Stimulated activated CD4-positive, alpha-beta T cell treated with anti-CD3 and anti-CD28 coated beads, Interleukin-2, amount 100 ng/mL, for 24 hours (primary cell): ENCODE results near the gene MYH15.

ENCODE experiments used
- DNase-seq, 2 donors: peaks; one replicate each; pipeline ENCODE4 v3.0.0-alpha.2; 2020

MYH15 gene

DNA sequence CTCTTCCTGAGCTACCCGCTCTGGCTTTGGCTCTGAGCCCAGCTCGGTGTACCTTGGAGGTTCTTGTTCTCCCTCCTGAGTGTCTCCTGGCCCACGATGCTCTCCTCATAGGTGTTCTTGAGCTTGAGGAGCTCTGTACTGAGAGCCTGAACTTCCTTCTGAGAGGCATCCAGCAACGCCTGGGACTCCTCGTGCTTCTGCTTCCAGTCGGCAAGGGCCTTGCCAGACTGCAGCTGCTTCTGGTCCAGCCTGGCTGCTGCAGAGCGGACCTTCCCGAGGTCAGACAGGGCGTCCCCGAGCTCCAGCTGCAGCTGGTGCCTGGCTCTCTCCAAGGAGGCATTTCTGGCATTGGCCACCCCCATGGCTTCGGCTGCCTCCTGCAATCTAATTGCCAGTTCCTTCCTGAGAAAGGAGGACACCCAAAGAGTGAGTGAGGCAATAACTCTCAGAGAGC lies 99.8 kb downstream of the MYH15 start:
- DNase-seq, result no peak

GRCh38 chr3:108409800-108410178 lies 100.6 kb downstream of the MYH15 start:
- no peak for DNase-seq

DNA sequence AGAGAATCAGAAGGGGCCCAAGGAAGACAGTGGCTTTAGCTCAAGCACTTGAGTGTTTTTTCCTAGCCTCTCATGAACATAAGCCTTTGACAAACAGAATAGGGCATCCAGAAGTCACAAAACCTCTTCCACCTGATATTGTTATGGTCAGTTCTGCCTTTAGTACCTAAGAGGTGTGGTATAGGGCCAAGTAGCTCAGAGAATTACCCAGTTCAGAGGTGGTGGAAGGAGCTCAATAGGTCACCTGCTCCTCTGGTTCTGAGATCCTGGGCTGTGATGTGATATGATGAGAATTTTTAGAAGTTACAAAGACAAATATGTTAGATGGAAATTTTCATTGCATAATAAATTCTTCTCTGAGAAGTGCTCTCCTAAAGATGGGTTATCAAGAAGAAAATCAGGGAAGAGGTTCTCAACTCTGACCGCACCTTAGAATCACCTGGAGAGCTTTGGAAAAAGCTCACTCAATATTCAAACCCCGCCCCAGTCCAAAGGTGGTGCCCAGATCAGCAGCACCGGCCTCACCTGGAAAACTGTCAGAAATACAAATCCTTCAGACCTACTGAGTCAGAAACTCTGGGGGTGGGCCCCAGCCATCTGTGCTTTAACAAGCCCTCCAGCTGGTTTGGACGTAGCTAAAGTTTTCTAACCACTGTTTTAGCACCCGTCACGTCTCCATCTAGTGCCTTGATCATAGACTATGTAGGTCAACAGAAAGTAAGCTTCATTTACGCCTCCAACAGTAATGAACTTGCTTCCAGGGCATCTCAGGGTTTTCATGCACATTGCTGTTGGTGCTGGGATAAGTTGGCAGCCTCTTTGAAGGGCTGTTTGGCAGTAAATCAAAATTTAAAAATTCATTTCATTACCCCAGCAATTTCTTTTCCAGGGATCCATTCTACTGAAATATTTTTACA lies 101.3 kb downstream of the MYH15 start:
- no peak for DNase-seq

- no peak for DNase-seq
These were observed 102.5 kb downstream of the MYH15 start for GRCh38 chr3:108407886-108408285.

DNA sequence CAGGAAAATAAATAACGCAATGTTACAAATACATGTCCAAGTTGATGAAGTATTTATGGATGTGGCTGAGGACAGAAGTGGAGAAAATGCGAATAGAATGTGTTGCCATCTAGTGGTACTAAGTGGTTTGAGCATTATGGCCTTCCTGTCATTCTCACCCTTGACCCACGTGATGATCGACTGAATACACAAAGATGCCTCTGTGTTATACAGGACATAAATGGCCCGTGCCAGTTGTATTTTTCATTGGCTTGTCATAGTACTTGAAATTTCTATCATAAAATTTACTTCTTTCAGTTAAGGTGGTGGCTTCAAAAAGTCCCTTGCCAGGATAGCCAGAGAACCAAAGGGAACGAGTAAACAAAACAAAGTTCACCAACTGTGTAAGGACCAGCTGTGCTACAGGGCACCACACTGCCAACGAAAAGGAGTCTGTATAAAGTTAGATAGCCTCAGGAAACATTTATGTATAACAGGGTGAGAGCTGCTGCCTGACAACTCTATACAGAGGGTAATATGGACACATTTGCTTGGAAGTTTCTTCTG lies 103.7 kb downstream of the MYH15 start:
- no peak for DNase-seq

- DNase-seq, result no peak
These were observed 104.2 kb downstream of the MYH15 start for GRCh38 chr3:108406063-108406660.

DNA sequence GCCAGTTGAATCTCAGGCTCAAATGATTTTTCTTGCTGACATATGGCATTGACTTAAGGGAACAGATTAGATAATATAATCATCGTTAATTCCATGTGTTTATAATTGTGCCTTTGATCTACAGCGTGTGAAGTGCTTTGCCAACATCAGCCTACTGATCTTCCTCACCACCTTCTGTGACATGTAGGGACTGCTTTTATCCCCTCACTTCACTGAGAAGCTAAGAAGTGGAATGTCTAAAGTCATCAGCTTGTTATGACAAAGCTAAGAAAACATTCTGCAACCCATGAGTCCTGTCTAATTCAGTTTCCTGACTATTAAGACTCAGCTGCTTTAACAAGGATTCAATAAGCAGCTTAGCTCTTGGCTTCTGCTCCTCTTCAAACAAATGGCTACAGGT lies 106.0 kb downstream of the MYH15 start:
- no peak for DNase-seq

- DNase-seq, result no peak
These were observed 106.6 kb downstream of the MYH15 start for GRCh38 chr3:108403686-108404345.

DNA sequence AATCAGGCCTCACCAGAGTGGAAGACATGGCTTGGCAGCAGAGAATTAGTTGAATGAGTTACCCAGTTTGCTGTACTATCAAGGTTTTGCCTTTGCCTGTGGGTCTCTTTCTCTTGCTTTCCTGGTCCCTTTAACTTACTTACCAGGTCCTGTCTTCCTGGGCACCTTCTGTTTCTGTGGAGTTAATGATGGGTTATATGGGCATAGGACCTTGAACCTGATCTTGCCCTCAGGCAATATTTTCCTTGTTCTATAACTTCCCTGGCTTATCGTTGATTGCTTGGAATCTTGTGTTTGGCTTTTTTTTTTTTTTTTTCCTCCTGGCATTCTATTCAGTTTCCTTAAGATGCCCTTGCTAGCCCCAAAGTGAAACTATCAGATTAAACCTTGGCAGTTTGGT lies 107.2 kb downstream of the MYH15 start:
- no peak for DNase-seq

DNA sequence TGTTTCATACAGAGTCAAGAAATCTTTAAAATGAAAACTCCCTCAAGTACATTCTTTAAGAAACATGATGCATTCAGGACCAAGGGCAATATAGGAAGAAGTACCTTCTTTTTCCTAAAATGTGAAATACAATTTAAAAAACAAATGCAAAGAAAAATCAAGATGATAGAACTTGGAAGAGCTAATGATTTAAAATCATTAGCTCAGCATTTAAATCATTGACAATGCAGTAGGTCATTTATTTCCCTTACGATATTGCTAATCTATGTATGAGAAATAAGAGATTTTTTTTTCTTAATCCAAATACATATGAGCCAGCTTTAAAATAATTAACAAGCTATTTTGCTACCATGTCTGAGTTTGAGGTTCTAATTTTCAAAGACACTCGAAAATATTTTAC lies 108.6 kb downstream of the MYH15 start:
- DNase-seq, result no peak

DNA sequence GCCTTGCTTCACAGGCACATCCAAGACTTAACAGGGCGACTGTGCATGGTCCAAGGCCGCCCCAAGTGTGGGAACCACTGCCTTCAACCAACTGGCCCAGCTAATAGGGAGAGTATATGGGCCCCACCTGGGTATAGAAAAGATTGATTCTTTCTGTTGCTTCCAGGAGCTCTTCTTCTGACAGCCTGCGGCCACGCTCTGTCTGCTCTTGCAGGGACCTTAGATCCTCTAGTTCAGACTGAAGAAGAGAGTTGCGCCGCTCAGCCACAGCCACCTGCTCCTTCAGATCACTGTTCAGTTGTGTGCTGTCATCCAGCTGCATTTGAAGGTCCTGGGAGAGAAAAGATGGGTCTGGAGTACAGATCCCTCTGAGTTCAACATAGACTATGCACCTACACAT lies 111.9 kb downstream of the MYH15 start:
- no peak for DNase-seq

DNA sequence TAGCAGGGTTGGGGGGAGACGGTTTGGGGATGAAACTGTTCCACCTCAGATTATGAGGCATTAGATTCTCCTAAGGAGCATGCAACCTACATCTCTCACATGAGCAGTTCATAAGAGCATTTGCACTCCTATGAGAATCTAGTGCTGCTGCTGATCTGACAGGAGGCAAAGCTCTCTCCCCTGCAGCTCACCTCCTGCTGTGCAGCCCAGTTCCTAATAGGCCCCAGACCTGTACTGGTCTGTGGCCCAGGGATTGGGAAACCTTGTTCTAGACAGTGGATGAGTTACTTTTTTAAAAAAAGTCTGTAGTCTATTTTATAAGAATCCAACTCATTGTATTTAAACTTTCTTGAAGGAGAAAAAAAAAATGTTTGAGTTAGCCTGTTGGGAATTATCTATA lies 114.1 kb downstream of the MYH15 start:
- no peak for DNase-seq

DNA sequence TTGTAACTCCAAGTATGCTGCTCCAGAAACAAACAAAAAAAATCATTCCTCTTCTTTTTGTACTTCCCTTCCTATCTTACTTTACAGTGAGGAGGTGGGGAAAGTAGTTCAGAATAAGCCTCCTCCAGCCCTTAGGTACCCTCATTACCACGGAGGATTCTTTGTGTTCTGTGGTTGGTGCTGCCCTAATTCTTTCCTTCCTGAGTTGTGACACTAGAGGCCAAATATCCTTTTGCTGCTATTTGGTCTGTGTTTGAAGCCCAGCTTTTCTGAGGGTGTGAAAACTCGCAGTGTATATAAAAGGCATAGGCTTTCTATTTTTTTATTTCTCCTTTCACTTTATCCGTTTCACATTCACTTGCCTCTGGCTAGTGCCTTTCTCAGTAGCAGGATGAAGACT lies 115.8 kb downstream of the MYH15 start:
- no peak for DNase-seq

DNA sequence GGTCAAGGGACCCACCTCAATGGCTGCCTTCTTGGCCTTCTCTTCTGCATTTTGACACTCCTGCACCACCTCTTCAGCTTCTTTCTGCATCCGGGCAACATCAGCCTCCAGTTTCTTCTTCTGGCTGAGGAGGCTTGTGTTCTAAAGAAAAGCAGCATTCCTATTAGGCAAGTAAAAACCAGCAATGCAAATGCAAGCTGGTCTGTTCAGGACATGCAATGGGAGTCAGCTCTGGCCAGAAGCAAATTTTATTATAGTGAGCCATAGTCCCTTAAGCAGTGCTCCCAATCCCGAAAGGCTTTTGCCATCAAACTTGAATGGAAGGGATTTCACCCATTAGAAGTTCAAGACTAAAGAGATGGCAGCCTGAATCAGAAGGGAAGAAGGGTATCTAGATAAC lies 116.4 kb downstream of the MYH15 start:
- DNase-seq, result no peak

- DNase-seq, result no peak
These were observed 117.1 kb downstream of the MYH15 start for GRCh38 chr3:108393128-108393900.

DNA sequence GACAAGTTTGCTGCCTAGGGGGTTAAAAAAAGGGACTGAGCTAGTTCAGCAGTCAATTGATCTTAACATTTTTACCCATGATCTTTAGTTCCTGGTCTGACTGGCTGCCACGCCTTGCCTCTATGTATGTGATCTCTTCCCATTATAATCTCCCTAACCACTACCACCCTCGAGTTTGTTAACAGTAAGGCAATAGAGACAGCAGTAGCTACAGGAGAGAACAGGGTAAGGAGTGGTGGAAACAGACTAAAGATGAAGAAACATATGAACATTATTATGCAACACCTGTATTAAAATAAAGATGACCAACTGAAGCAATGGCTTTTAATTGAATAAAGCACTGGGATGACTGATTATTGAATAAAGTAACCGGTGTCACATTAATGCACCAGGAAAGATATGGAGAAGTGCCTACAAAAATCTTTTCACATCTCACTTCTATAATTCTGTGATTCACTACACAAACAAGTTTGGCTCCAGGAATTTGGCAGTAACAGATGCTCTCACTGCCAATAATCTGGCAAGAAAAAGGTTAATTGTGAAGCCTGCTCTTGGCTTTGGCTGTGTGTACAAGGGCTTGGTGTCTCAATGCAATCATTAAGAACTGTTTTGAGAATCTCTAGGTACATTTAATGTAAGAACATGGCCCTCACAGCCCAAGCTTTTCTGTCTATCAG lies 118.3 kb downstream of the MYH15 start:
- no peak for DNase-seq

DNA sequence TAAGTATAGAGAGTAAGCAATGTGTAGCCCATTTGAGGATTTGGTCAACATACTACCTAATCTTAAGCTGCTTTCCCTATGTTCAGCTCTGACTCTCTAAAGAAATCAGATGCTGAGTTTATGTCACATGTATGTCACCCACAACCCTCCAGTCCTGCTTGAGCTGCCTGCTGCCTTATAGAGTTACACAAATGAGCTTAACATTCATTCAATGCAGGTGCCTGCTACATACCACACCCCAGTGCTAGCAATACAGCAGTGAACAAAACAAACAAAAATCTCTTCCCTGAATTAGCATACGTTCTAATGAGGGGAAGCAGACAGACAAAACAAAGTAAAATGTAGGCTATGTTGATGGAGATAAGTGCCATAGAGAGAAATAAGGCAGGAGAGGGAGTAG lies 121.0 kb downstream of the MYH15 start:
- no peak for DNase-seq

GRCh38 chr3:108388136-108389132 lies 122.0 kb downstream of the MYH15 start:
- peak in 1 of 2 donors; percentile 15 for DNase-seq

GRCh38 chr3:108387063-108387462 lies 123.3 kb downstream of the MYH15 start:
- no peak for DNase-seq

DNA sequence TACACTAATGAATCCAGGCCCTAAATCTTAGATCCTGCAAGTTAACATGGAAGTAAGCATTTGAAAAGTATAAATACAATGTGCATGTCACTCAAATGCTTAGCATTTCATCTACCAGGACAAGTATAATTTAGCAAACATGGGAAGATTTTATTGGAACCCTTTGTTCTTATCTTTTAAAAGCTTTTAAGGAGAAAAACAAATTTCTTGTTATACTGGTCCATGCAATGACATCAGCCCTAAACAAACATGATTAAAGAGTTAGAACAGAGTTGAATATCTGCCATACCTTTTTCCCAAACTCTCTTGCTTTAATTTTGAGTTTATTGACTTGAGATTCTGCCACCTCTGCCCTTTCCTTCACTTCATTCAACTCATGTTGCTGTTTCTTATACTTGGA lies 127.1 kb downstream of the MYH15 start:
- DNase-seq, result no peak
